HG03064 (cell line): ENCODE results near the gene EXOSC10.

Experiments
- ATAC-seq: cut with Tn5 transposase; IDR thresholded peaks from one replicate; pipeline ENCODE4 v1.9.1; 2021; ENCODE audit warnings: low read depth; ENCODE audit not compliant: unreplicated experiment

EXOSC10 gene

DNA sequence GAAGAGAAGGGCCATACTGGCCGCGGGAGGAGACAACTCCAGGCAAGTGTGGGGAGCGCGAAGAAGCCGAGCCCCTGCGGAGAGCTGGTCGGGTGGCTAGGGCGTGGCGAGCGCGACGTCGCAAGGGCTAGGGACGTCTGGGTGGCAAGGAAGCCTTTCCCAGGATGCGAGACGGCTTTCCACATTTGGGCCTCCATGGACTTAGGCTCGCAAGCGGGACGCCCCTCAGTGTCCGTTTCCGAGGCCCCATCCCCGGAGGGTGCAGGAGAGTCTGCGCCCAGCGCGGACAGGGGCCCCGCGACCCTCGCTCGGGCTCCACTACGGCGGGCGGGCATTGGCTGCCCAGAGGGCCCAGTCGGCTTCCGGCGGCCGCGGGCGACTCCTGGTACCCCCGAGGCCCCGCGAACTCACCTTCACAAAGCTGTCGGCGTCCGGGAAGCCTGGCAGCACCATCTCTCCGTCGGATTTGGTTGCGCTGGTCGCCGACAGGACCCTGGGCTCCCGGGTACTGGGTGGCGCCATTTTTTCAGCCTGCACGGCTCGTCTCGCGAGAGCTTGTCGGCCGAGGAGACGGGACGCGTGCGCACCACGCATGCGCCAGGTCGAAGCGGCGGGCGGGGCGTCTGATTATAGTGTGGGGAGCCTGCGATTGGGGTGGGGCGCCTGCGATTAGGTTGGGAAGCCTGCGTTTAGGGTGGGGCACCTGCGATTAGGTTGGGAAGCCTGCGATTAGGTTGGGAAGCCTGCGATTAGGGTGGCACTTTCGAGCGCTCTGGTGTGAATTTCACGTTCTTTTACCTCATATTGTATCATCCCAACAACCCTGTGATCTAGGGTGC is at the start of gene EXOSC10:
TSS of gene EXOSC10 (minus strand) at position 560 of the 839 bp plus-strand sequence. CDS start at position 522, 38 bp downstream.
- peak; percentile 90 for ATAC-seq

- no peak for ATAC-seq
These were observed 47.6 kb upstream of the EXOSC10 start for GRCh38 chr1:11147197-11147770.

GRCh38 chr1:11145741-11146140 is 46.1 kb upstream of the EXOSC10 start:
- ATAC-seq: no peak

DNA sequence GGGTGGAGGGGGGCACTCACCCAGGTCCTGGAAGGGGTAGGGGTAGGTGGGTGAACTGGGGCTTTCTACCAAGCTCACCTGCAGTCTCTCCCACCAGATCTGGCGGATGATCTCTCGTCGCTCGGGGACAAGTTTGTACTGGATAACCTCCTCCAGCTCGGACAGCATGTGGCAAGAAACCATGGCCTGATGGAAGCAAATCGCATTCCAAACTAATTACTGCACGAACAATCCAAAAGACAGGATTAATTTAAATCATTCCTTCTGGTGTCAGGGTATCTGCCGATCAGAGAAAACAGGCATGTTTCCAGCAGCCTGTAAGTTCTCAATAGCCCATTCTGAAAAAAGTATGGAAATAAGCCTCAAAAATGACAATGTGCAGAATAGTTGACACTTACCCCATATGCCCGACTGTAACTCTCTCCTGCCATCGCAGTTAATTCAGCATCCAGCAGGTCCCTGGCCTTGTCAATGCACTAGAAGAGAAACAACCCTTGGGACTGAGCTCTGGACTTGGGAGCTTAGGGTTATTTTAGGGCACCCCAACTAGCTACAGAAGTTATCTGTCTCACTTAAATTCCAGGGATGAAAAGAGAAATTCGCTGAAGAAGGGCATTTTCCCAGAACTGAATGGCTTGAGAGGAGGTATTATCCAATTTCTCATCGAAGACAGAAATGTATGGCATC is 45.0 kb upstream of the EXOSC10 start:
- no peak for ATAC-seq

GRCh38 chr1:11143907-11144306 is 44.2 kb upstream of the EXOSC10 start:
- no peak for ATAC-seq

DNA sequence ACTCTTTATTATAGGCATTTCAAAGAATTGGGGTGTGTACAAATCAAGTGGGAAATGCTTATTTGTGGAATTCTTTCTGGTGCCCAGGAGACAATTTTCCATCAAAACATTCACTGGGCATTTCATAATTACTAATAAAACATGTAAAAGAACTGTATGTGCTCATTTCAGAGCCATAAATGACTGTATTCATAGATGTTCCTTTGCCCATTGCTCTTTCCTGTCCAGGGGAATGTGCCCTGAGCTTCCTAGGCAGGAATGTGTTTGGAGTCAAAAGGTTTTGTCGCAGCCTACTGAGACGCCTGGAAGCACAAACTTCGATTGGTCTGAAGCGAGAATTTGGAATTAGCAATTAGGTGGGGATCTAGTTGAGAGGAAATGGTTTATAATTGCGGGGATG is 43.7 kb upstream of the EXOSC10 start:
- no peak for ATAC-seq

DNA sequence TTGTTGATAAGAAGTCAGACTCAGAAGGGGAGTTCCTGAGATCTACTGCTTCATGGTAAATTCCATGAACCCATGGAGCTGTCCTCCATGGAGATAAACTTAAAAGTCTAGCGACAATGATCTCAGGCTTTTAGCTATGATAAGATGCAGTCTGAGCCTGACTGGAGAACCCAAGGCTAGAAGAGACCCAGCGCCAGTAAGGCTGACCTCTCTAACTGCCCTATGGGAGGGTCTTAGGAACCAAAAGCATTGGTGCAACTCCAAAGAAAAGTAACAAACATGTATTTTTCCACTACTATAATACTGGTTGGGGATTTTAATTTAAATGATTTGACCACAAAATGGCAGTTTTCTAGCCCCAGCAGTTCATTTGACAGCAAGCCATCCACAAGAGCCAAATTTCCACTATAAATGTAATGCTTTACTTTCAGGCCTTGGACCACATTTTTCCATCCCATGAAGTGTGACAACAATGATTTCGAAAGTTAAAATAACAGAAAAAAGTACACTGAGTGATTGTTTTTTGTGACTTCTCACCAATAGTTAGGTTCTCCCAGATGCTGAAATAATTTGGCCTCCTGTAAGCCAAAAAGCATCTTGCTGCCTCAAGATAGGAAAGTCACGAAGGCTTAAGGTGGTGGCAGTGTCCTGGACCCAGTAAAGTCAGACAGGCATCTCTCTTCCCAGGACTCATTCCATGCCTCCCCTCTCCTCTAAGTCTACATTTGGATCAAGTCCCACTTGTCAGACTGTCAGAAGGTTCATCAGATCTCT is 43.1 kb upstream of the EXOSC10 start:
- no peak for ATAC-seq

GRCh38 chr1:11138952-11139351 is 39.3 kb upstream of the EXOSC10 start:
- ATAC-seq: no peak

GRCh38 chr1:11138029-11138428 is 38.4 kb upstream of the EXOSC10 start:
- no peak for ATAC-seq

GRCh38 chr1:11134898-11135266 is 35.2 kb upstream of the EXOSC10 start:
- ATAC-seq: no peak

DNA sequence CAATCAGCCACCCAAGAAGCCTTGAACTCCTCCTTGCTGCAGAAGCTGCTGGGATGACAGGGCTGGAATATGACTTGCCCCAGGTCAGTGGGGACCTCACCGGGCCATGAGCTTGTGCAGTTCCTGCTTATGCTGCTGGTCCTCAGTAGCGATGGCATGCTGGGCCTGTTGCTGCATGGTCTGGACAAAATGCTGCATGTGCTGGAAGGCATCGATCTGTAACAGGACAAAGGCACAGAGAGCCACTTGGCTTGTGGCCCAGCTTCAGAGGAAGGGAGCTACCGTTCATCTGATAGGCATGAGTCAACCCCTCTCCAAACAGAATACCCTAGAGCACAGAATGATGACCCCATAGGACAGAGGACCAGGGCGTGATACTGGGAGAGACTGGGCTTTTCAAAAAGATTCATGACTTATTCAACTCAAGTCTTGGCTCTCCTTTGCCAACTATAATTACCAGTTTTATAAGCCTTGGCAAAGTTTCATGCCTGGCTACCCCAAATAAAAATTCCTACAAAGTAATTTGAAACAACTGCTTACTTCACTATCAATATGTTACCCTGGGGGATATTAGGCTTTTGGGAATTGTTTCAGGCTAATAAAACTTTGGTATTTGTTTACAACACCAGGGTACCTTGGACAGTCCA is 34.7 kb upstream of the EXOSC10 start:
- no peak for ATAC-seq

GRCh38 chr1:11132563-11133293 is 33.1 kb upstream of the EXOSC10 start:
- no peak for ATAC-seq

DNA sequence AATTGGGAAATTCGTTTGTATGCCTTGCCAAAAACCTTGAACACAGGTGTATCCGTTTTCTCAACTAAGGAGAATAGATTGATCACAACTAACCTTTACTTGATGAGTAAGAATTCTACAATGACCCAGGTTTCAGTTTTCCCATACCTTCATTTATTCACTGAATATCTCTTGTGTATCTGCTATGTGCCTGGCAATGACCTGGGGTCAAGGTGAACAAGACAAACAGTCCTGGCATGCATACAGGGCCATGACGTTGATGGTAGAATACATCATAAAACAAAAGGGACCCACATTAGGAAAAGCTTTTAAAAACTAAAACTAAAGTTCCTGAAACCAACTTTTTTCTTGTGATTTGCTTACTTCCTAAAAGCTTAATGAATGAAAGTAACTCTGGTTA is 32.1 kb upstream of the EXOSC10 start:
- no peak for ATAC-seq

DNA sequence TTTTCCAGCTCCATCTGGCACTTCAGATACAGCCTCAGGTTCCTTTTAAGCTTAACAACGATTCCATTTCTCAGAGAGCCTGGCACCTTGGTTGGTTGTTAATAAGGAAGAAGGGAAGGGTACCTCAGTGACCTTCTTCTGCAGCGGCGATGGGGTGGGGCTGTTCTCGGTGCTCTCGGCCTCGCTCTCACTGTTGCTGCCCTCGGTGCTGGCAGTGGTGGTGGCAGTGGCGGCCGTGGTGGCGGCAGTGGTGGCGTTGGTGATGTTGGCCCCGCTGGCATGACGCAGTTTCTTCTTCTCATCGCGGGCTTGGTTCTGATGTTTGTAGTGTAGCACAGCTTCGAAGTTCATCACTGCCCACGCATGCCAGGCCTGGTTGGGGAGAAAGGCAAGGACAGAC is 30.7 kb upstream of the EXOSC10 start:
- ATAC-seq: no peak

GRCh38 chr1:11129649-11130390 is 30.2 kb upstream of the EXOSC10 start:
- no peak for ATAC-seq

- no peak for ATAC-seq
These were observed 26.9 kb upstream of the EXOSC10 start for GRCh38 chr1:11126569-11126968.

DNA sequence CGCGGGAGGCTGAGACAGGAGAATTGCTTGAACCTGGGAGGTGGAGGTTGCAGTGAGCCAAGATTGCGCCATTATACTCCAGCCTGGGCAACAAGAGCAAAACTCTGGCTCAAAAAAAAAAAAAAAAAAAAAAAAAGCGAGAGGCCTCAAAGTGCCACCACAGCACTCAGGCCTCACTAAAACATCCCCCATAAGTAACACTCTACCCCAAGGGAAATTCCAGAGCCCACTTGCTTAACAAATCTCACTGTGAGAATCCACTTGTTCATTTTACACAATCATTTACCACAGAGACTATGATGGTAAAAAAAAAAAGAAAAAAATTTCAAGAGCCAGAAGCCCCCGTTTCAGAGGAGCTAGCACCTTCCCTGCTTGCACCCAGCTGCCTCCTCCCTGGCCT is 26.3 kb upstream of the EXOSC10 start:
- no peak for ATAC-seq

DNA sequence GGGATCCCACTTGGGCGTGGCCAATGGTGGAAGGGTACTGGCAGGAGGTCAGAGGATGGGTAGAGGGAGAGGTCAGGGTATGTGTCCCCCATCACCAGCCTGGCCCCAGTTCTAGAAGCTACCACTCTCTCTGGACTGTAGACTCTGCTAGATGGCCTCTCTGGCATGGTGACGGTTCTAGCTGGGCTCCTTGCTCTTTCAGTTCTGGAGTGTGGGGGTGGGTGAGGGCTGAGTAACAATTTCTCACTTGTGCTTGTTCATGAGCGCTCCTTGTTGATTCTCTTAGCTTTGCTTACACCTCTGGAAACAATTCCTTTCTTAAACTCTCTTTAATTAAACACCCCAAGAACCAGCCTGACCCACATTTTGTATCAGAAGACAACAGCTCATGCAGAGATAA is 25.3 kb upstream of the EXOSC10 start:
- no peak for ATAC-seq

DNA sequence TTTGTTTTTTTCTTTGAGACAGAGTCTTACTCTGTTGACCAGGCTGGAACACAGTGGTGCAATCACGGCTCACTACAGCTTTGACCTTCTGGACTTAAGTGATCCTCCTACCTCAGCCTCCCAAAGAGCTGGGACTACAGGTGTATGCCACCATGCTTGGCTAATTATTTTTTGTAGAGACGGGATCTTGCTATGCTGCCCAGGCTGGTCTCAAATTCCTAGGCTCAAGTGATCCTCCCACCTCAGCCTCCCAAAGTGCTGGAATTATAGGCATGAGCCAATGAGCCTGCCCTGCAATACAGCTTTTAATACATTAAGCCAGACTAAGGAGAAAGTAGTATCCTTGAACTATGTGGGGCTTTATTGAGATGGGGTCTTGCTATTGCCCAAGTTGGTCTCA is 16.6 kb upstream of the EXOSC10 start:
- no peak for ATAC-seq
